ENCODE measurements around the gene MRGPRX1. TPM values are rescaled to one million over a fixed set of nuclear protein-coding genes. Genes with fewer than 3 reads are reported as not detected.

The MRGPRX1 gene
- total and polyA plus RNA-seq, 2 experiments from 2014 or later, result not detected

GRCh38 chr11:18986744-18987143, 47.5 kb upstream of the MRGPRX1 start:
- peak overlapping the region; percentile 72; the same call in 1 of the 2 replicates for H2AFZ ChIP-seq
- ATAC-seq, result peak; percentile 60

More at GRCh38 chr11:18986744-18987143, 47.5 kb upstream of the MRGPRX1 start:
- H3K79me2 ChIP-seq (replicated peaks; ENCODE audit: insufficient read depth), result no peaks in the 10 kb centered on the region
- H3K36me3 Mint-ChIP-seq (ENCODE audit: low read depth), result no peaks in the 10 kb centered on the region
- H3K4me1 ChIP-seq (ENCODE audit: insufficient read depth), result 0 out of 2 replicates have a peak, but pooled peaks cover 3% of the 10 kb centered on the region
- H3K4me3 ChIP-seq, result no peak overlapping the region
- H3K9me2 ChIP-seq (ENCODE audit: insufficient read depth), result peaks cover 4% of the 10 kb centered on the region; the same call in 1 of the 2 replicates
- peaks cover 9% of the 10 kb centered on the region for H3K4me1 Mint-ChIP-seq
- H3K4me3 Mint-ChIP-seq, result no peak overlapping the region
- no peaks in the 10 kb centered on the region for H3K36me3 ChIP-seq (ENCODE audit: insufficient read depth)
- no peak for TF ChIP-seq ETS1 (IDR thresholded peaks at IDR 0.05)
- TF ChIP-seq NANOG (IDR thresholded peaks at IDR 0.05; ENCODE audit: borderline replicate concordance), result no peak
- no peak for TF ChIP-seq STAT1 (IDR thresholded peaks at IDR 0.05; ENCODE audit: unreplicated experiment)
- no peak for TF ChIP-seq ZNF462 (CRISPR knock-in tag; IDR thresholded peaks at IDR 0.05)
- TF ChIP-seq CTCF (conservative IDR thresholded peaks at IDR 0.05; ENCODE audit: low read depth in 2 of 2), result no peak
- no peak for TF ChIP-seq ZNF331 (CRISPR knock-in tag; IDR thresholded peaks at IDR 0.05; ENCODE audit: low read depth)
- no peak for TF ChIP-seq EZH2phosphoT487 (IDR thresholded peaks at IDR 0.05; ENCODE audit: unreplicated experiment)
- no peak for TF ChIP-seq POLR2AphosphoS5 (IDR thresholded peaks at IDR 0.05; ENCODE audit: low read depth)
- TF ChIP-seq EZH2 (IDR thresholded peaks at IDR 0.05; ENCODE audit: low read depth, unreplicated experiment), result no peak
- no peak for TF ChIP-seq JUNB (IDR thresholded peaks at IDR 0.05; ENCODE audit: unreplicated experiment)
- no peak for TF ChIP-seq ZNF114 (CRISPR knock-in tag; IDR thresholded peaks at IDR 0.05)
- no peak for TF ChIP-seq CREB1 (CRISPR knock-in tag; IDR thresholded peaks at IDR 0.05; ENCODE audit: low read depth)
- TF ChIP-seq REST (IDR thresholded peaks at IDR 0.05; ENCODE audit: unreplicated experiment), result no peak
- H3K9me3 Mint-ChIP-seq, result peaks cover 5% of the 10 kb centered on the region; the same call in 2 of the 3 replicates
- no peaks in the 10 kb centered on the region for H3K27me3 ChIP-seq (ENCODE audit: insufficient read depth)
- no peak for DNase-seq (ENCODE audit: low spot score)
- no peak overlapping the region for H3K4me2 ChIP-seq
- H3K27me3 Mint-ChIP-seq (ENCODE audit: insufficient read depth, low read depth, poor library complexity), result peaks cover 6% of the 10 kb centered on the region
- H4K20me1 ChIP-seq (replicated peaks; ENCODE audit: insufficient read depth), result no peaks in the 10 kb centered on the region
- H3F3A ChIP-seq (replicated peaks; ENCODE audit: low read depth), result no peaks in the 10 kb centered on the region
- H3K27ac Mint-ChIP-seq, result no peak overlapping the region
- no peak overlapping the region for H3K27ac ChIP-seq (ENCODE audit: low read depth)
